Adrenal gland (tissue), 5 donors: Measurements from ENCODE around the gene NRP2.

ENCODE experiments used
- CTCF ChIP-seq, 6 experiments: fragments of 450-650 bp in 4 of 6; fragments of 200-600 bp in 2 of 6; sonication (generic) in 1 of 6; IDR thresholded peaks; 1 replicate in 5 of 6; 2 replicates in 1 of 6; pipeline versions ENCODE4 v1.5.1 to v1.8.0; 2016 to 2021; ENCODE audit warnings: antibody characterized with exemption in 6 of 6, mild to moderate bottlenecking in 2 of 6, moderate library complexity in 1 of 6
- POLR2A ChIP-seq, 2 donors: fragments of 450-650 bp; IDR thresholded peaks; one replicate each; pipeline ENCODE4 v1.6.1; 2017; ENCODE audit warnings: antibody characterized with exemption in 2 of 2, mild to moderate bottlenecking in 2 of 2, moderate library complexity in 1 of 2
- donor health status: DM: no; HTN: no; CAD: no.

- TF ChIP-seq POLR2A (IDR thresholded peaks at IDR 0.05) (no peak), CTCF (IDR thresholded peaks at IDR 0.05) (no peak)
Measured at GRCh38 chr2:205802065-205802464, 119.8 kb downstream of the NRP2 start.
